ENCODE data around the gene ISG15. TPM values are rescaled to one million over a fixed set of nuclear protein-coding genes. Genes with fewer than 3 reads are reported as not detected.

The ISG15 gene
- total and polyA plus RNA-seq, 9 of the 15 experiments (the other 6 are each of a cell fraction or from before 2014, with no cell fraction given), result 0.40 to 58.3 (median 12.2) TPM

GRCh38 chr1:1040004-1040991, 27.0 kb downstream of the ISG15 start (continued):
- no peak for TF ChIP-seq AFF1 (IDR thresholded peaks at IDR 0.05; ENCODE audit: low read depth in 1 of 2, partially characterized antibody in 2 of 2)
- TF ChIP-seq ZBTB8A (IDR thresholded peaks at IDR 0.05; ENCODE audit: partially characterized antibody), result no peak
- TF ChIP-seq CXXC5 (CRISPR knock-in tag; IDR thresholded peaks at IDR 0.05), result peak; percentile 87
- TF ChIP-seq MXI1 (IDR thresholded peaks at IDR 0.05; ENCODE audit: low read depth, low read length), result no peak
- peak; percentile 71 to 75 for TF ChIP-seq NRF1 (conservative IDR thresholded peaks at IDR 0.05 in 1 of 2, IDR thresholded peaks at IDR 0.05 in 1 of 2)
- TF ChIP-seq CCNT2 (IDR thresholded peaks at IDR 0.05; ENCODE audit: borderline replicate concordance, extremely low read depth, insufficient read length, low read depth, low read length), result peak; percentile 29
- no peak for TF ChIP-seq HMGXB4 (CRISPR knock-in tag; IDR thresholded peaks at IDR 0.05)
- TF ChIP-seq THRA (IDR thresholded peaks at IDR 0.05), result no peak
- TF ChIP-seq RNF219 (CRISPR knock-in tag; IDR thresholded peaks at IDR 0.05), result no peak
- TF ChIP-seq ARID1B (IDR thresholded peaks at IDR 0.05), result no peak
- TF ChIP-seq SMARCC2 (IDR thresholded peaks at IDR 0.05; ENCODE audit: low read depth), result no peak
- 0 out of 2 replicates have a peak, but pooled peaks have one; percentile 34 for TF ChIP-seq POLR2G (IDR thresholded peaks at IDR 0.05; ENCODE audit: low read depth, low read length)
- peak; percentile 68; the same call in 1 of the 2 replicates for TF ChIP-seq TFAP4 (CRISPR knock-in tag; IDR thresholded peaks at IDR 0.05; ENCODE audit: borderline replicate concordance)
